Cardiac muscle cell (in vitro differentiated cells and primary cell): ENCODE measurements around the gene PLEKHA1. TPM values are rescaled to one million over a fixed set of nuclear protein-coding genes. Genes with fewer than 3 reads are reported as not detected.

Source experiments
- DNase-seq, 2 donors: peaks; one replicate each; pipeline versions ENCODE4 v3.0.0 to v3.0.0-alpha.2; 2010 to 2017; ENCODE audit warnings: low read depth in 1 of 2, low spot score in 1 of 2
- H3K27ac ChIP-seq: fragments of 200-600 bp; sonication (generic); 2 replicates; pipeline ENCODE4 v1.5.1; 2016
- H3K27me3 ChIP-seq: fragments of 200-600 bp; sonication (generic); 2 replicates; pipeline ENCODE4 v1.6.0; 2016; ENCODE audit warnings: control low read depth
- H3K36me3 ChIP-seq: fragments of 200-600 bp; sonication (generic); 2 replicates; pipeline ENCODE4 v1.5.1; 2016; ENCODE audit warnings: control low read depth
- H3K4me1 ChIP-seq: fragments of 200-600 bp; sonication (generic); 2 replicates; pipeline ENCODE4 v1.8.1; 2017; ENCODE audit warnings: low read depth, mild to moderate bottlenecking, mixed run types
- H3K4me3 ChIP-seq: fragments of 200-600 bp; sonication (generic); 2 replicates; pipeline ENCODE4 v1.5.1; 2016; ENCODE audit warnings: mild to moderate bottlenecking
- H3K9me3 ChIP-seq: fragments of 200-600 bp; sonication (generic); 2 replicates; pipeline ENCODE4 v1.5.1; 2017; ENCODE audit warnings: low read depth, mild to moderate bottlenecking, control low read depth
- CTCF ChIP-seq: IDR thresholded peaks from 2 replicates; pipeline ENCODE4 v1.5.1; 2012; ENCODE audit warnings: low read depth, mild to moderate bottlenecking, low read length
- polyA plus RNA-seq: library from polyadenylated mRNA; unstranded; fragments of >200 nt; fragmentation: Nextera tagmentation; extraction: Ambion mirVana; gene quantifications from 2 replicates; pipeline ENCODE4 v1.2.1, GENCODE V29; 2016
- total RNA-seq: library from RNA; depleted of rRNA; stranded (reverse); fragments of >200 nt; gene quantifications from 2 replicates; pipeline ENCODE4 v1.2.3, GENCODE V29; 2016

The PLEKHA1 gene
- total and polyA plus RNA-seq, 2 experiments from 2014 or later: 26.5 to 44.8 TPM

GRCh38 chr10:122390271-122390670 lies 15.8 kb downstream of the PLEKHA1 start:
- Histone ChIP-seq H3K4me1 (no peaks in the 10 kb centered on the region), H3K27ac (no peak overlapping the region), H3K27me3 (no peaks in the 10 kb centered on the region), H3K4me3 (no peak overlapping the region), H3K9me3 (no peaks in the 10 kb centered on the region), H3K36me3 (peaks cover 3% of the 10 kb centered on the region)
- no peak for TF ChIP-seq CTCF
- DNase-seq: no peak

- Histone ChIP-seq H3K4me3 (no peak overlapping the region), H3K4me1 (no peaks in the 10 kb centered on the region), H3K36me3 (peaks cover 3% of the 10 kb centered on the region), H3K27me3 (no peaks in the 10 kb centered on the region), H3K9me3 (no peaks in the 10 kb centered on the region), H3K27ac (no peak overlapping the region)
- TF ChIP-seq CTCF: no peak
- no peak for DNase-seq
These were observed 16.2 kb downstream of the PLEKHA1 start for GRCh38 chr10:122390679-122391078.

GRCh38 chr10:122391875-122392274 lies 17.4 kb downstream of the PLEKHA1 start:
- peaks cover 10% of the 10 kb centered on the region for H3K36me3 ChIP-seq
- no peak for TF ChIP-seq CTCF
- H3K27ac ChIP-seq: no peak overlapping the region
- H3K4me1 ChIP-seq: no peaks in the 10 kb centered on the region
- H3K9me3 ChIP-seq: no peaks in the 10 kb centered on the region
- no peak for DNase-seq
- H3K27me3 ChIP-seq: no peaks in the 10 kb centered on the region
- no peak overlapping the region for H3K4me3 ChIP-seq

GRCh38 chr10:122392835-122393234 lies 18.3 kb downstream of the PLEKHA1 start:
- Histone ChIP-seq H3K4me3 (no peak overlapping the region), H3K4me1 (no peaks in the 10 kb centered on the region), H3K27ac (no peak overlapping the region), H3K27me3 (no peaks in the 10 kb centered on the region), H3K36me3 (peaks cover 10% of the 10 kb centered on the region), H3K9me3 (no peaks in the 10 kb centered on the region)
- no peak for DNase-seq
- TF ChIP-seq CTCF: no peak

GRCh38 chr10:122393288-122393687 lies 18.8 kb downstream of the PLEKHA1 start:
- Histone ChIP-seq H3K27ac (no peak overlapping the region), H3K27me3 (no peaks in the 10 kb centered on the region), H3K9me3 (no peaks in the 10 kb centered on the region), H3K36me3 (peaks cover 10% of the 10 kb centered on the region), H3K4me3 (no peak overlapping the region), H3K4me1 (no peaks in the 10 kb centered on the region)
- no peak for TF ChIP-seq CTCF
- no peak for DNase-seq
